Measurements from ENCODE around the gene KLF6.
"Not testable (repeated sequence)": the region's sequence is repeated elsewhere in the genome, so short reads cannot be mapped to it uniquely, and the experiment has no call there.

KLF6 gene

GRCh38 chr10:3734111-3734510 lies 50.9 kb downstream of the KLF6 start:
- Mint-ChIP-seq H3K4me3 (no peak overlapping the region), H3K4me1 (ENCODE audit: low read depth) (peaks cover 14% of the 10 kb centered on the region), H3K9me3 (peaks cover 4% of the 10 kb centered on the region), H3K36me3 (ENCODE audit: low read depth) (no peaks in the 10 kb centered on the region), H3K27me3 (no peaks in the 10 kb centered on the region), H3K27ac (no peak overlapping the region)

- H3K4me1 Mint-ChIP-seq (ENCODE audit: low read depth), result peaks cover 12% of the 10 kb centered on the region
These were observed 52.8 kb downstream of the KLF6 start for GRCh38 chr10:3732183-3732582.

GRCh38 chr10:3729397-3729976 lies 55.5 kb downstream of the KLF6 start:
- peak overlapping the region; percentile 8 for H3K4me3 Mint-ChIP-seq
- H3K9me3 Mint-ChIP-seq, result peaks cover 4% of the 10 kb centered on the region
- H3K36me3 Mint-ChIP-seq (ENCODE audit: low read depth), result no peaks in the 10 kb centered on the region
- peaks cover 12% of the 10 kb centered on the region for H3K4me1 Mint-ChIP-seq (ENCODE audit: low read depth)
- peaks cover 4% of the 10 kb centered on the region for H3K27me3 Mint-ChIP-seq
- peak overlapping the region; percentile 7 for H3K27ac Mint-ChIP-seq

More at GRCh38 chr10:3732183-3732582, 52.8 kb downstream of the KLF6 start:
- not testable (repeated sequence) for H3K27me3 Mint-ChIP-seq; H3K4me3 Mint-ChIP-seq; H3K9me3 Mint-ChIP-seq; H3K36me3 Mint-ChIP-seq (ENCODE audit: low read depth); H3K27ac Mint-ChIP-seq

- H3K9me3 Mint-ChIP-seq, result peaks cover 4% of the 10 kb centered on the region
- H3K4me3 Mint-ChIP-seq, result no peak overlapping the region
- H3K4me1 Mint-ChIP-seq (ENCODE audit: low read depth), result peaks cover 8% of the 10 kb centered on the region
- H3K36me3 Mint-ChIP-seq (ENCODE audit: low read depth), result no peaks in the 10 kb centered on the region
- no peak overlapping the region for H3K27ac Mint-ChIP-seq
- peaks cover 4% of the 10 kb centered on the region for H3K27me3 Mint-ChIP-seq
These were observed 56.4 kb downstream of the KLF6 start for GRCh38 chr10:3728563-3728962.

GRCh38 chr10:3727268-3727667 lies 57.7 kb downstream of the KLF6 start:
- Mint-ChIP-seq H3K27me3 (peaks cover 8% of the 10 kb centered on the region), H3K4me3 (no peak overlapping the region), H3K9me3 (peaks cover 4% of the 10 kb centered on the region), H3K27ac (no peak overlapping the region), H3K36me3 (ENCODE audit: low read depth) (no peaks in the 10 kb centered on the region), H3K4me1 (ENCODE audit: low read depth) (peaks cover 8% of the 10 kb centered on the region)
